GM12892 (cell line): Measurements from ENCODE around the gene CACNA1E.

Source experiments
- DNase-seq: peaks from one replicate; pipeline ENCODE4 v3.0.0; 2011; ENCODE audit not compliant: insufficient read length
- FAIRE-seq: peaks from 2 replicates; lab custom pipeline; 2011; peaks lifted over from hg19 to GRCh38; lab: Jason Lieb, UNC
- POLR2A ChIP-seq: IDR thresholded peaks from 2 replicates; pipeline ENCODE4 v1.6.1; 2011; ENCODE audit warnings: low read depth, low read length, control low read depth
- POLR2AphosphoS5 ChIP-seq: IDR thresholded peaks from 2 replicates; pipeline ENCODE4 v1.6.1; 2011; ENCODE audit warnings: low read depth, low read length, control low read depth
- TAF1 ChIP-seq: IDR thresholded peaks from 2 replicates; pipeline ENCODE4 v1.6.1; 2011; ENCODE audit warnings: low read depth, mild to moderate bottlenecking, control low read depth, low read length, borderline replicate concordance

CACNA1E gene

GRCh38 chr1:181659321-181659957, 176.1 kb downstream of the CACNA1E start:
- FAIRE-seq (no peak), DNase-seq (no peak)
- TF ChIP-seq POLR2A (no peak), TAF1 (no peak), POLR2AphosphoS5 (no peak)

- no peak for DNase-seq
- FAIRE-seq, result no peak
- TF ChIP-seq POLR2A (no peak), POLR2AphosphoS5 (no peak), TAF1 (no peak)
Measured at GRCh38 chr1:181660621-181661020, 177.3 kb downstream of the CACNA1E start.

- FAIRE-seq (no peak), DNase-seq (no peak)
- TF ChIP-seq POLR2A, result no peak
- TF ChIP-seq POLR2AphosphoS5, result no peak
- TF ChIP-seq TAF1, result no peak
Measured at GRCh38 chr1:181661569-181661968, 178.3 kb downstream of the CACNA1E start.

- FAIRE-seq (no peak), DNase-seq (no peak)
- no peak for TF ChIP-seq POLR2AphosphoS5
- no peak for TF ChIP-seq POLR2A
- no peak for TF ChIP-seq TAF1
Measured at GRCh38 chr1:181662606-181663005, 179.3 kb downstream of the CACNA1E start.

- TF ChIP-seq POLR2A, result no peak
- TF ChIP-seq TAF1, result no peak
- TF ChIP-seq POLR2AphosphoS5, result no peak
- FAIRE-seq, result no peak
- DNase-seq, result no peak
Measured at GRCh38 chr1:181664543-181664942, 181.2 kb downstream of the CACNA1E start.

GRCh38 chr1:181669246-181669645, 185.9 kb downstream of the CACNA1E start:
- DNase-seq, result no peak
- FAIRE-seq, result no peak
- TF ChIP-seq TAF1 (no peak), POLR2AphosphoS5 (no peak), POLR2A (no peak)

- TF ChIP-seq TAF1 (no peak), POLR2A (no peak), POLR2AphosphoS5 (no peak)
- FAIRE-seq (no peak), DNase-seq (no peak)
Measured at GRCh38 chr1:181674617-181675016, 191.3 kb downstream of the CACNA1E start.

- TF ChIP-seq POLR2A (no peak), TAF1 (no peak), POLR2AphosphoS5 (no peak)
- peak; percentile 57 for FAIRE-seq
- DNase-seq, result no peak
Measured at GRCh38 chr1:181675091-181675917, 192.0 kb downstream of the CACNA1E start.

- DNase-seq (no peak), FAIRE-seq (no peak)
- TF ChIP-seq TAF1 (no peak), POLR2AphosphoS5 (no peak), POLR2A (no peak)
Measured at GRCh38 chr1:181675918-181676190, 192.5 kb downstream of the CACNA1E start.

- peak; percentile 29 for DNase-seq
- TF ChIP-seq POLR2A, result no peak
- TF ChIP-seq POLR2AphosphoS5, result no peak
- TF ChIP-seq TAF1, result no peak
- peak; percentile 93 for FAIRE-seq
Measured at GRCh38 chr1:181676269-181676668, 193.0 kb downstream of the CACNA1E start.

GRCh38 chr1:181680332-181680731, 197.0 kb downstream of the CACNA1E start:
- TF ChIP-seq TAF1 (no peak), POLR2AphosphoS5 (no peak; the same call in 1 of the 2 replicates), POLR2A (no peak)
- FAIRE-seq (peak; percentile 54), DNase-seq (no peak)

- no peak for TF ChIP-seq POLR2A
- no peak for TF ChIP-seq TAF1
- TF ChIP-seq POLR2AphosphoS5, result no peak
- DNase-seq (no peak), FAIRE-seq (no peak)
Measured at GRCh38 chr1:181680871-181681270, 197.6 kb downstream of the CACNA1E start.
